HepG2 (cell line): ENCODE data around the gene PADI1. TPM values are rescaled to one million over a fixed set of nuclear protein-coding genes. Genes with fewer than 3 reads are reported as not detected.

Source experiments
- ATAC-seq: fragments of 200-7000 bp; cut with Tn5 transposase; 3 replicates; pipeline ENCODE4 v1.9.1; 2020; ENCODE audit warnings: mild to moderate bottlenecking, moderate library complexity
- BruUV-seq: library from RNA; stranded (reverse); fragments of 400-500 nt; replicated peaks from 2 replicates; lab custom pipeline; 2021; lab: Mats Ljungman, UMichigan
- CTCF ChIA-PET: fragments of 300-600 bp; formaldehyde crosslinking; extraction: SDS; loops from one replicate; lab custom pipeline; 2021; ENCODE audit warnings: low total read pairs, inconsistent platforms, low intra/inter-chr PET ratio; lab: Yijun Ruan, JAX
- POLR2A ChIA-PET: fragments of 350-600 bp; sonication (Branson Sonifier 250); formaldehyde crosslinking; loops from one replicate; lab custom pipeline; 2020; ENCODE audit warnings: antibody characterized with exemption, inconsistent platforms; lab: Yijun Ruan, JAX
- DNase-seq: peaks from one replicate; pipeline ENCODE4 v3.0.0-alpha.2; 2015; ENCODE audit warnings: low spot score
- FAIRE-seq: peaks from 3 replicates; lab custom pipeline; 2011; peaks lifted over from hg19 to GRCh38; lab: Jason Lieb, UNC
- H2AFZ ChIP-seq: one replicate; pipeline ENCODE4 v1.6.1; 2011; ENCODE audit warnings: low read length, inconsistent platforms
- H3K27ac ChIP-seq: fragments of 300-600 bp; 3 replicates; pipeline ENCODE4 v1.8.0; 2011; ENCODE audit warnings: mixed run types, mild to moderate bottlenecking, mixed read lengths, low read length, inconsistent platforms; ENCODE audit not compliant: insufficient read depth; ENCODE audit errors: extremely low read length
- H3K27me3 ChIP-seq, 2 experiments: fragments of 200-600 bp in 1 of 2; 2 replicates in 1 of 2; 3 replicates in 1 of 2; pipeline versions ENCODE4 v1.6.0 to v1.8.0; 2011; ENCODE audit warnings: low read length in 2 of 2, mild to moderate bottlenecking in 2 of 2, moderate library complexity in 2 of 2, inconsistent platforms in 1 of 2; ENCODE audit not compliant: insufficient read depth in 2 of 2, control insufficient read depth in 1 of 2
- H3K36me3 ChIP-seq, 2 experiments: fragments of 200-600 bp in 1 of 2; replicated peaks in 1 of 2; 2 replicates in 1 of 2; 3 replicates in 1 of 2; pipeline versions ENCODE4 v1.5.1 to v1.8.0; 2011; ENCODE audit warnings: low read length in 2 of 2, inconsistent platforms in 1 of 2; ENCODE audit not compliant: insufficient read depth in 2 of 2, control insufficient read depth in 1 of 2
- H3K4me1 ChIP-seq: 2 replicates; pipeline ENCODE4 v1.5.1; 2012; ENCODE audit warnings: low read length, inconsistent platforms; ENCODE audit not compliant: insufficient read depth
- H3K4me2 ChIP-seq: 2 replicates; pipeline ENCODE4 v1.6.0; 2011; ENCODE audit warnings: low read depth, low read length, inconsistent platforms
- H3K4me3 ChIP-seq, 3 experiments: fragments of 200-600 bp in 1 of 3; sonication (generic), shearing (Covaris generic) in 1 of 3; replicated peaks in 1 of 3; 2 replicates each; pipeline ENCODE4 v1.5.1; 2011 to 2016; ENCODE audit warnings: low read length in 3 of 3, inconsistent platforms in 2 of 3, low read depth in 2 of 3, mild to moderate bottlenecking in 2 of 3, control low read depth in 1 of 3, mixed read lengths in 1 of 3; ENCODE audit not compliant: insufficient read depth in 1 of 3
- H3K79me2 ChIP-seq: one replicate; pipeline ENCODE4 v1.6.1; 2011; ENCODE audit warnings: low read length, inconsistent platforms; ENCODE audit not compliant: insufficient read depth
- H3K9ac ChIP-seq: 2 replicates; pipeline ENCODE4 v1.6.0; 2011; ENCODE audit warnings: mild to moderate bottlenecking, low read depth, low read length, inconsistent platforms; ENCODE audit not compliant: insufficient read depth
- H3K9me3 ChIP-seq: 2 replicates; pipeline ENCODE4 v1.5.1; 2012; ENCODE audit warnings: mild to moderate bottlenecking, low read length
- H4K20me1 ChIP-seq: 2 replicates; pipeline ENCODE4 v1.6.0; 2011; ENCODE audit warnings: inconsistent platforms, mild to moderate bottlenecking, low read length, moderate library complexity; ENCODE audit not compliant: insufficient read depth
- ATF1 ChIP-seq: IDR thresholded peaks from 2 replicates; pipeline ENCODE4 v1.6.1; 2016; ENCODE audit warnings: mild to moderate bottlenecking, control low read depth
- ELF1 ChIP-seq: sonication (generic); formaldehyde crosslinking; IDR thresholded peaks from 2 replicates; pipeline ENCODE4 v1.4.0; 2020; ENCODE audit warnings: missing genetic modification reagents
- JDP2 ChIP-seq: sonication (generic); formaldehyde crosslinking; IDR thresholded peaks from 2 replicates; pipeline ENCODE4 v1.8.1; 2022; ENCODE audit warnings: missing genetic modification reagents, borderline replicate concordance
- NCOA5 ChIP-seq: sonication (generic); formaldehyde crosslinking; IDR thresholded peaks from 2 replicates; pipeline ENCODE4 v1.4.0; 2020; ENCODE audit warnings: missing genetic modification reagents
- RFX5 ChIP-seq: IDR thresholded peaks from 2 replicates; pipeline ENCODE4 v1.6.1; 2011; ENCODE audit warnings: low read depth, low read length, improper control_type of control experiment
- SRSF9 ChIP-seq: fragments of 200-400 bp; formaldehyde crosslinking; IDR thresholded peaks from 2 replicates; pipeline ENCODE4 v1.6.1; 2018; ENCODE audit warnings: borderline replicate concordance, mild to moderate bottlenecking, low read depth, low read length; ENCODE audit not compliant: insufficient read depth, poor library complexity, severe bottlenecking
- ZBTB10 ChIP-seq: sonication (generic); formaldehyde crosslinking; IDR thresholded peaks from 2 replicates; pipeline ENCODE4 v1.4.0; 2020; ENCODE audit warnings: missing genetic modification reagents, borderline replicate concordance
- ZNF768 ChIP-seq: sonication (generic); formaldehyde crosslinking; IDR thresholded peaks from 2 replicates; pipeline ENCODE4 v1.4.0; 2020; ENCODE audit warnings: missing genetic modification reagents
- ZSCAN5A ChIP-seq: sonication (generic); formaldehyde crosslinking; IDR thresholded peaks from 2 replicates; pipeline ENCODE4 v1.8.0; 2022; ENCODE audit warnings: mild to moderate bottlenecking, missing genetic modification reagents, borderline replicate concordance
- WGBS: methylation state at CpG from one replicate; pipeline ENCODE4 v1.1.6; 2017; ENCODE audit warnings: low lambda C conversion rate; 5-methylcytosine and 5-hydroxymethylcytosine counted together
- in situ Hi-C: cut with HindIII; loops from 2 replicates; pipeline ENCODE4 v1.10.0; 2017; ENCODE audit warnings: low pct_unique_long_range_greater_than_20kb; ENCODE audit not compliant: extremely low pct_ligation_motif_present
- intact Hi-C: fragments of 100-400 bp; cut with micrococcal nuclease; formaldehyde crosslinking; loops from one replicate; pipeline ENCODE4 v1.10.0; 2022; ENCODE audit not compliant: unreplicated experiment
- polyA plus RNA-seq, 8 experiments: library from polyadenylated mRNA; depleted of rRNA in 3 of 8; stranded (reverse) in 7 of 8; unstranded in 1 of 8; fragments of >200 nt; fragmentation: Illumina TruSeq in 4 of 8; extraction: Trizol in 4 of 8; gene quantifications; 2 replicates each; pipeline versions ENCODE4 v1.2.1 to v1.2.3, GENCODE V29; 2011 to 2016; ENCODE audit warnings: low read depth in 4 of 8, missing spikeins in 1 of 8, mixed read lengths in 1 of 8; ENCODE audit not compliant: insufficient read depth in 1 of 8
- total RNA-seq, 5 experiments: library from RNA; depleted of rRNA; stranded (reverse); fragments of >200 nt; fragmentation: Illumina TruSeq; extraction: Trizol; gene quantifications; 2 replicates each; pipeline ENCODE4 v1.2.3, GENCODE V29; 2016; ENCODE audit warnings: low read depth in 1 of 5
- TF ChIP-seq, protein P1 (sequence below): sonication (generic); formaldehyde crosslinking; IDR thresholded peaks from 2 replicates; pipeline ENCODE4 v1.4.0; 2020; ENCODE audit warnings: mild to moderate bottlenecking, missing genetic modification reagents

The PADI1 gene
- total and polyA plus RNA-seq, 2 of the 13 experiments (the other 11 are each of a cell fraction or from before 2014, with no cell fraction given): not detected

GRCh38 chr1:17158961-17159360 lies 46.0 kb upstream of the PADI1 start:
- Histone ChIP-seq H2AFZ (no peak overlapping the region), H3K9ac (no peak overlapping the region), H3K36me3 (no peaks in the 10 kb centered on the region), H3K4me2 (no peak overlapping the region), H3K4me1 (no peaks in the 10 kb centered on the region)
- no TSS peak for BruUV-seq
- intact Hi-C loops (no loop called here), in situ Hi-C loops (no loop called here)
- POLR2A ChIA-PET: no interaction called here
- ATAC-seq: no peak
- CTCF ChIA-PET: no interaction called here
- TF ChIP-seq, protein P1, sequence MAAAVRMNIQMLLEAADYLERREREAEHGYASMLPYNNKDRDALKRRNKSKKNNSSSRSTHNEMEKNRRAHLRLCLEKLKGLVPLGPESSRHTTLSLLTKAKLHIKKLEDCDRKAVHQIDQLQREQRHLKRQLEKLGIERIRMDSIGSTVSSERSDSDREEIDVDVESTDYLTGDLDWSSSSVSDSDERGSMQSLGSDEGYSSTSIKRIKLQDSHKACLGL (CRISPR knock-in tag): no peak
- no peak for TF ChIP-seq ZNF768 (CRISPR knock-in tag)
- TF ChIP-seq ELF1: no peak
- no peak for TF ChIP-seq JDP2 (CRISPR knock-in tag)
- TF ChIP-seq NCOA5 (CRISPR knock-in tag): no peak
- TF ChIP-seq ZBTB10 (CRISPR knock-in tag): no peak
- TF ChIP-seq SRSF9: no peak
- no peak for TF ChIP-seq ZSCAN5A (CRISPR knock-in tag)
- TF ChIP-seq ATF1 (CRISPR knock-in tag): no peak
- no peak for TF ChIP-seq RFX5
- TF ChIP-seq, all 625 proteins: peak for 0
- H3K9me3 ChIP-seq: peaks cover 15% of the 10 kb centered on the region
- no peaks in the 10 kb centered on the region for H3K79me2 ChIP-seq
- no peak overlapping the region for H3K27ac ChIP-seq
- no peak for DNase-seq
- H4K20me1 ChIP-seq: no peaks in the 10 kb centered on the region
- no CpG with 5 or more reads among the region's 2 CpGs for WGBS
- FAIRE-seq: no peak
- 0 out of 5 replicates have a peak, but pooled peaks cover 2 to 8% of the 10 kb centered on the region in 2 experiments for H3K27me3 ChIP-seq
- no peak overlapping the region for H3K4me3 ChIP-seq
